Forelimb muscle (tissue), 1 donor: ENCODE measurements around the gene NDUFB11. TPM values are rescaled to one million over a fixed set of nuclear protein-coding genes. Genes with fewer than 3 reads are reported as not detected.

Experiments
- DNase-seq: peaks from one replicate; pipeline ENCODE4 v3.0.0-alpha.2; 2013; ENCODE audit warnings: low read depth
- polyA plus RNA-seq: library from polyadenylated mRNA; unstranded; fragments of 120-200 nt; gene quantifications from one replicate; pipeline ENCODE4 v1.2.1, GENCODE V29; 2013; ENCODE audit not compliant: insufficient read length

Gene NDUFB11
- polyA plus RNA-seq, 1 donor = 95.9 TPM

DNA sequence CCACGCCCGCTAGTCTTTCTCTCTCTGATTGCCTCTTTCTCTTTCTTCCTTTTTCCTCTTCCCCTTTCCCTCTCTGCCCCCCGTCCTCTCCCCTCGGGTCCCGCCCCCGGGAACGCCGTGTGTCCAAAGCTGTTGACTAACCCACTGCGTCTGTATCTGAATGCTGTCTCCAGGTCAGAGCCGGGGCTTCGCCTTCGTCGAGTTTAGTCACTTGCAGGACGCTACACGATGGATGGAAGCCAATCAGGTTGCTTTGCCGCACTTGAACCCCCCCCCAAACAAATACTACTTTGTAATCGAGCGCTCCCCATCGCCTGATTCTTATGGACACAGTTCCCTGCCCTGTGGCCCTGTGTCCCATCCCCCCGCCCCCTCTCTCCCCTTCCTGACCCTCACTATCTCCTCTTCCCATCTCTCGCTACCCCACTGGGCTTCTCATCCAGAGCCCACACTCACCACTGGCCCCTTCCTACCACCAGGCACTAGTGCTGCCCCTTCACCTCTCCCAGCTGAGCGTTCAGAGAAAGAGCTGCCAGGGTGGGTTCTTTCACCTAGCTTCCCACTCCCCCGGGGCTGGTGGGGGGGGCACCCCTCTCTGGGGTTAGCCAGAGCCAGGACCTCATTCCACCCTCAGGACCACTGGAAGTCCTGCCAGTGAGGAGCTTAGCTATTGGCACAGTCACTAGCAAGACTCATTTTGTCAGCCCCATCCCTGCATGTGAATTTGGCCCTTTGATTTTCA lies 30.5 kb upstream of the NDUFB11 start:
- no peak for DNase-seq

DNA sequence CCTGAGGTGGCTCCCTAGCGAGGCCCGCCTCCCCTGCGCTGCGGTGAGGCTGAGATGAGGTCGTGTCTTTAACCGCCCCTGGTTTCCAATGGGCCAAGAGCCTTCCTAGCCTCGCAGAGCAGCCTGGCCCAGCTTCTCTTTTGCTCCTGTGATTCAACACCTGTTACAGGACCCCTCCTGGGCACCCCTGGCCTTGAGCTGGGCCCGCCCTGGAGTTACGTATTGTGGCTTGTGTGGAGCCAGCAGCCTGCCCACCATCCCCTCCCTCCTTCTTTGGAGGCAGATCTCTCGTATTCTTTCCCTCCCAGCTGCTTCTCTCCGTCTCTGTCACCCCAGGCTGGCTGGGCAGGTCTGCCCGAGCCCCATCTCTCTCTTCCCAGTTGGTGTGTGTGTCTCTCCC lies 29.9 kb upstream of the NDUFB11 start:
- no peak for DNase-seq

DNA sequence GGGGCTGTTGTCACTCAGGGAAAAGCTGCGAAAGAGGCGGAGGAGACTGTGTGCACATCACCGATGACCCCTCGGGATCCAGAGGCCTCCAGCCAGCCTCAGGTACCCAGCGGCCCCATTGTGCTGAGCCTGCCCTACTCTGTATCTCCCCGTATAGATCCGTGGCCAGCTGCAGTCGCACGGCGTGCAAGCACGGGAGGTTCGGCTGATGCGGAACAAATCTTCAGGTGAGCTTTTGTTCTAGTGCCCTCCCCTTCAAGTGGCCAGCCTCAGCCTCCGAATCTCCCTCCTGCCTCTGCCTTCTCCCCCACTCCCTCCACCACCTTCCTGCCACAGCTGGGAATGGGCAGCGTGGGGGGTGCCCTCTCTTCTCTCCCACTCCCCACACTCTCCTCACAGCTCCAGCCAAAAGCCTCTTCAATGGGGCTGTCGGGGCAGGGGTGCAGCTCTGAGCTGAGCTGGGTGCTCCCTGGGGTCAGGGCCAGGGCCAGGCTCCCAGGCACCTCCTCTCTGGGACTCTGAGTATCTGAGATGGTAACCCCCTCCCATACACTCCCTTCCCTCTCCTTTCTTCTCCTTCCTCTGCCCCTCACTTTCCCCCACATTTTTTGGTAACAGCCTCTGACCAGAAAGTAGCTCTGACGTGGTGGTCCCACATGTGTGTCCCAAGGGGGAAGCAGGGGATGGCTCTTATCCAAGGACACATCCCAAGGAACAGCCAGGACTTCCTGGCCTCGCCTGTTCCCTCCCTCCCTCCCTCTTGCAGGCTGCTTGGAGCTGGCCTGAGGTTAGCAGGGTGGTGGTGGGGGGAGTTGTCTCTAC lies 28.7 kb upstream of the NDUFB11 start:
- no peak for DNase-seq

DNA sequence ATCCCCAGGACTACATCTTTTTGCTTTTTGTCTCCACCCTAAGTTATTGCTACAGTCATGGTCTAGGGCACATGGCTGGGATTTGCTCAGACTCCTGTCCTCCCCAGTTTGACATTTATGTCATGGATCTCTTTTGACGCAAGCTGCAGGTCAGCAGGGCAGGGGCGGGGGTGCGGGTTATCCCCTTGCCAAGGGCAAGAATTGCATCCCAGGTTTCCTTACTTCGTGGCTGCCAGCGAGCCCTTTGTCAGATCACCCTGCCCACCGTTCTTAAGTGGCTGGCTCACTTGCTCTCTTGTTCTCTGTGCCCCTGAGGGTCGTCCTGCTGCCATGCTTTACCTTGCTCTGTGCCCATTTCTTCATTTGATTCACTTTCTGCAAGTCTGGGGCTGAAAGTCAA lies 28.0 kb upstream of the NDUFB11 start:
- DNase-seq = no peak

DNA sequence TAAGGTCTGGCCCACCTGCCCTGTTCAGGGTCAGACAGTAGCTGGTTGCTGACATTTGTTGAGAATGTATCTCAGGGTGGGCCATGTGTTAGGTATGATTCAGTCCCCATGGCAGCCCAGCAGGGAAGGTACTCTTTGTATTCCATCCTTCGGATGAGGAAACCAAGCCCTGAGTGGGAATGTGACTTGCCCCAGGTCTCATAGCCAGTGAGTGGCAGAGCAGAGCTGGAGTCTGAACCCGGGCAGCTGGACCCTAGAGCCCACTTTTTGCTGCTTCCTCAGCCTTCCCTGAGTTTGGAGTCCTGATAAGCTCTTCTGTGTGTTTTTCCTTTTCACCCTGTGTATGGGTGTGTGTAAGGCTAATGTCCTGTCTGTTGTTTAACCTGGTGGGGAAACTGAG lies 27.5 kb upstream of the NDUFB11 start:
- DNase-seq = no peak

DNA sequence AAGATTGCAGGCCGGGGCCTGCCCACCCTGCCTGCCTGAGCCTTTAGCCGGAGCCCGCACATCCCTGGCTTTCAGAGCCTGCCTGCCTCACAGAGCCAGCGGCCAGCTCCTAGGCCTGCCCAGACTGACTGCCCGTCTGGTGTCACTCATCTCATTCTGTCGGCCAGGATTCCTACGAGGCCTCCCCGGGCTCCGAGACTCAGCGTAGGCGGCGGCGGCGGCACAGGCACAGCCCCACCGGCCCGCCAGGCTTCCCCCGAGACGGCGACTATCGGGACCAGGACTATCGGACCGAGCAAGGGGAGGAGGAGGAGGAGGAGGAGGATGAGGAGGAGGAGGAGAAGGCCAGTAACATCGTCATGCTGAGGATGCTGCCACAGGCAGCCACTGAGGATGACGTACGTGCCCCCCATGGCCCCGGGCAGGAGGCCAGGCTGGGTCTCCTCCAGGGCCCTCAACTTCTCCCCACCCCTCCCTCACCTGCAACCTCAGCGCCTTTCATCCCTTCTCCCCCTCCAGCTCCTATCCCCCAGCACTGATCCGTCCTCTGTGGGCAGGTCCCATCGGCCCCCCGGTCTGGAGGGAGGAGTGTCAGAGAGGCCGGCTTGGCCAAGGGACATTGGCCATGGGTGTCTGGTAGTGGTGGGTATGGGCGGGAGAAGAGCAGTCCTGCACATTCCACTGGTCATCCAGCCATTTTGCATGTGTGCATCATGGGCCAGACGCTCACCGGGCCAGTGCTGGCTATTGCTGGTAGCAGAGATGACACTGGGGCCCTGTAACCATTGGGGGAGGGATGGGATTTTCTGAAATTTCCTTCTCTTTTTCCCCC lies 26.6 kb upstream of the NDUFB11 start:
- no peak for DNase-seq

DNA sequence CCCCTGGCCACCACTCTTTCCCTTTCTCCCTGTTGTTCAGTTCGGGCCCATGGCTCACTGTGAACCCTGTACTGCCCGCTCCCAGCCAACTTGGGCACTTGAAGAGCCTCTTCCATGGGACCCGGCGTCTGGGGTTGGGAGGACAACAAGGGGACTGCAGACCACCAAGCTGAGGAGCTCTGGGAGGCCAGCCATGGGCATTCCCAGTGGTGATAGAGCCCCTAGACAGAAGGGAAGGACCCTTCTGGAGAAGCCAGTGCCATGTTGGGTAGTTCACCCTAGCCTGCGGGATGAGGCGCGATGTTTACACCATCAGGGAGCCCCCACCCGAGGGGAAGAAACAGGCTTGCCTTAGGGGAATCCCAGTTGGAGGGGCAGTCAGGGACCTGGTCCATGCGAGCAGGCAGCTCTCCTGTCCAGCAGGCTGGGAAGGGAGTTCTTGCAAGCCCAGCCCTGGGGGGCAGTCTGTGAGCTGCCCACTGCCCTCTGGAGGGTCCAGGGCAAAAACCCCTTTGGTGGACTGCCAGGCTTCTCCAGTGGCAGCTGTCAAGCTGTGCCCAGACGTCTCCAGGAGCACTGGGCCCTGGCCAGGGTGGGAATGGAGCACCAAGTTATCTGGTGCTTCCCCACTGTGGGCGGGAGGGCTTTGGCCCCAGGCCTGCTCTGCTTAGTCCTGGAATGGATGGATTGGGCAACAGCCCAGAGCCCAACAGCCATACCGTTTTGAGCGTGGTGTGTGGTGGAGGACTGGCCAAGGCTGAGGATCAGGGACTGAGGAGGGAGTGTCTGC lies 25.4 kb upstream of the NDUFB11 start:
- DNase-seq = no peak

DNA sequence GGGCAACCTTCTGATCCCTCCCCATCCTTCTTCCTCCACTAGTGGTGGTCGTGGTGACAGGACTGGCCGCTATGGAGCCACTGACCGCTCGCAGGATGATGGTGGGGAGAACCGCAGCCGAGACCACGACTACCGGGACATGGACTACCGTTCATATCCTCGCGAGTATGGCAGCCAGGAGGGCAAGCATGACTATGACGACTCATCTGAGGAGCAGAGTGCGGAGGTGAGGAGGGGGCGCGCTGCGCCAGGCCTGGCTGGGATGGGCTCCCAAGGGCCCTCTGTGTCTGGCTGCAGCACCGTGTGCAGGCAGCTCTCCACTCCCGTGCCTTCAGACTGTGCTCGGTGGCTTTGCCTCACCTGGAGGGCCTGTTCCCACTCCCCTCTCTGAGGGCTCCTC lies 24.8 kb upstream of the NDUFB11 start:
- no peak for DNase-seq

DNA sequence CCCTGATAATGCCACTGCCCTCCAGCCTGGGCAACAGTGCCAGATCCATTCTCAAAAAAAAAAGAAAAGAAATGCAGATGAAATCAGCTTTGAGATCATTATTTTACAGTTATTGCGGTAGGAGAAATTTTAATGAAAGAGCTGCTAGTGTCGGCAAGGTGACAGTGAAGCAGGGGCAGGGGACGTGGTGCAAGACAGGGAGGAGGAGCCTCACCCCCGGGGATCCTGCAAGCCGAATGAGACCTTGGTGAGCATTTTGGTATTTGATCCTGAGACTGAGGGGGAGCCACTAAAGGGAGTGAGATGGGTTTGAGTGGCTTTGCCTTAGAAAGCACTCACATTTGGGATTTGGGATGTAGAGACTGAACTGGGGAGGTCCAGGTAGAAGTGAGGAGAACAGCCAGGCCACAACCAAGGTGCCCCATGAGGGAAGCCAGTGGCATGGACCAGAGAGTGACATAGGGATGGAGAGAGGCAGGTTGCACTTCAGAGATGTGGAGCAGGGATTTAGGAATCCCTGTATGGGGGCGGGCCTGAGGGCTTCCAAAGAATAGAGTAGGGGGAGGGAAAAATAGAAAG lies 24.1 kb upstream of the NDUFB11 start:
- DNase-seq = no peak

DNA sequence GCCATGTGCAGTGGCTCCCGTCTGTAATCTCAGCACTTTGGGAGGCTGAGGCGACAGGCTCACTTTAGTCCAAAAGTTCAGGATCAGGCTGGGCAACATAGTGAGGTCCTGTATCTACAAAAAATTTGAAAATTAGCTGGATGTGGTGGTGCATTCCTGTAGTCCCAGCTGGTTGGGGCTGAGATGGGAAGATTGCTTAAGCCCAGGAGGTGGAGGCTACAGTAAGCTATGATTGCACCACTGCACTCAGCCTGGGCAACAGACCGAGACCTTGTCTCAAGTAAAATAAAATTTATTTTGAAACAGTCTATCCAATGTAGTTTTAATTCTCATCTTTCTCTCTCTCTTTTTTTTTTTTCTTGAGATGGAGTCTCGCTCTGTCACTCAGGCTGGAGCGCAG lies 21.6 kb upstream of the NDUFB11 start:
- no peak for DNase-seq

DNA sequence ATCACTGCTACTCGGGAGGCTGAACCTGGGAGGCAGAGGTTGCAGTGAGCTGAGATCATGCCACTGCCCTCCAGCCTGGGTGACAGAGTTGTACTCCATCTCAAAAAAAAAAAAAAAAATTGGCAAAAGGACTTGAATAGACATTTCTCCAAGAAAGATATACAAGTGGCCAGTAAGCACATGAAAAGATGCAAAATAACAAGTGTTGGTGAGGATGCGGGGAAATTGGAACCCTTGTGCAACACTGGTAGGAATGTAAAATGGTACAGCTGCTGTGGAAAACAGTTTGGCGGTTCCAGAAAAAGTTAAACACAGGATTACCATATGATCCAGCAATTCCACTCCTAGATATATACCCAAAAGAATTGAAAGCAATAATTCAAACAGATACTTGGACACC lies 19.9 kb upstream of the NDUFB11 start:
- DNase-seq = no peak

DNA sequence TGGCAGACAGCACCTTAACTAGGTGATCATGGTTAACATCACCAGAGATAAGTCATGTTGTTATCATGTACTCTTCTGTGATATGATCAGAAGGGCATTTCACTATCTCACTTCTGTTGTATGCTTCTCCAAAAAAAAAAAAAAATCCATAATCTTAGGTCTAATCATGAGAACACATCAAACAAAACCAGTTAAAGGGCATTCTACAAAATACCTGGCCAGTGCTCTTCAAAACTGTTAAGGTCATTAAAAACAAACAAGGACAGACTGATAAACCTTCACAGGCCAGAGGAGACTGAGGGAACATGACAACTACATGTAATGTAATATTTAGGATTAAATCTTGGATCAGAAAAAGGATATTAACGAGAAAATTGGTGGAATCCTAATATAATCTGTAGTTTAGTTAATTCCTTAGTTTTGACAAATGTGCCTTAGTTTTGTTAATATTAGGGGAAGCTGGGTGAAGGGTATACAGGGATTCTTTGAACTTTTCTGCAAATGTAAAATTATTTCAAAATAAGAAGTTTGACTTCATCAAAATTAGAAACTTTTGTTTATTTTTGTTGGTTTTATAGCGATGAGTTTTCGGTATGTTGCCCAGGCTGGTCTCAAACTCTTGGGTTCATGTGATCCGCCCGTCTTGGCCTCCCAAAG lies 18.6 kb upstream of the NDUFB11 start:
- no peak for DNase-seq

DNA sequence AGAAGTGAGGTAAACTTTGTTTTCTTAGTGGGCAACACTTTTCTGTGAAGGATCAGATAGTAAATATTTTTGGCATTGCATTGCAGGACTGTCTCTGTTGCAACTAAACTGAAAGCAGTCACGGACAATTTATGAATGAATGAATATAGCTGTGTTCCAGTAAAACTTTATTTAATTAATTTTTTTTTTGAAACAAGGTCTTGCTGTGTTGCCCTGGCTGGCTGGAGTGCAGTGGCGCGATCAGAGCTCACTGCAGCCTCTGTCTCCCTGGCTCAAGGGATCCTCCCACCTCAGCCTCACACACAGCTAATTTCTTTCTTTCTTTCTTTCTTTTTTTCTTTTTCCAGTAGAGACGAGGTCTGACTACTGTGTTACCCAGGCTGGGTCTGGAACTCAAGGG lies 16.3 kb upstream of the NDUFB11 start:
- DNase-seq = no peak

DNA sequence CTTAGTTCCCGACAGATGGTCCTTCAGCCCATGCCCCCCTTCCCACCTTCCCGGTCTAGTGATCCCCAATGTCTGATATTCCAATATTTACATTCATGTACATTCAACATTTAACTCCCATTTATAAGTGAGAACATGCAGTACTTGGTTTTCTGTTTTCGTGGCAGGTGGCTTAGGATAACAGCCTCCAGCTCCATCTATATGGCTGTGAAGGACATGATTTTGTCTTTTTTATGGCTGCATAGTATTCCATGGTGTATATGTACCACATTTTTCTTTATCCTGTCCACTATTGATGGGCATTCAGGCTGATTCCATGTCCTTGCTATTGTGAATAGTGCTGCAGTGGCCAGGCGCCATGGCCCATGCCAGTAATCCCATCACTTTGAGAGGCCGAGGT lies 14.3 kb upstream of the NDUFB11 start:
- DNase-seq = no peak

DNA sequence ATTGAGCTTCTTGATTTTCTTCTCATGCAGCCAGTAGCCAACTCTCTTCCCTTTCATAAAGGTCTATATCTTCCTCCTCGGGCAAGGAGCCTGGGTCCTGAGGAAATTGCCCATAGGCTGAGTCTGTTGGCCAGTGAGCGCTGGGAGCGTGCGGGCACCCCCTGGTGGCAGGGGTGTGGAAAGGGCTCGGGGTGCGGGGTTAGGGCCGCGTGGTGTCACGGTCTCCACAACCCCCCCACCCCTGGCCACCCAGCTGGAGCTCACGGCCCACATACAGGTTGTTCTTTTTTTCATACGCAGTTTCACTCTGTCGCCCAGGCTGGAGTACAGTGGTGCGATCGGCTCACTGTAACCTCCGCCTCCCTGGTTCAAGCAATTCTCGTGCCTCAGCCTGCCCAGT lies 13.6 kb upstream of the NDUFB11 start:
- no peak for DNase-seq

DNA sequence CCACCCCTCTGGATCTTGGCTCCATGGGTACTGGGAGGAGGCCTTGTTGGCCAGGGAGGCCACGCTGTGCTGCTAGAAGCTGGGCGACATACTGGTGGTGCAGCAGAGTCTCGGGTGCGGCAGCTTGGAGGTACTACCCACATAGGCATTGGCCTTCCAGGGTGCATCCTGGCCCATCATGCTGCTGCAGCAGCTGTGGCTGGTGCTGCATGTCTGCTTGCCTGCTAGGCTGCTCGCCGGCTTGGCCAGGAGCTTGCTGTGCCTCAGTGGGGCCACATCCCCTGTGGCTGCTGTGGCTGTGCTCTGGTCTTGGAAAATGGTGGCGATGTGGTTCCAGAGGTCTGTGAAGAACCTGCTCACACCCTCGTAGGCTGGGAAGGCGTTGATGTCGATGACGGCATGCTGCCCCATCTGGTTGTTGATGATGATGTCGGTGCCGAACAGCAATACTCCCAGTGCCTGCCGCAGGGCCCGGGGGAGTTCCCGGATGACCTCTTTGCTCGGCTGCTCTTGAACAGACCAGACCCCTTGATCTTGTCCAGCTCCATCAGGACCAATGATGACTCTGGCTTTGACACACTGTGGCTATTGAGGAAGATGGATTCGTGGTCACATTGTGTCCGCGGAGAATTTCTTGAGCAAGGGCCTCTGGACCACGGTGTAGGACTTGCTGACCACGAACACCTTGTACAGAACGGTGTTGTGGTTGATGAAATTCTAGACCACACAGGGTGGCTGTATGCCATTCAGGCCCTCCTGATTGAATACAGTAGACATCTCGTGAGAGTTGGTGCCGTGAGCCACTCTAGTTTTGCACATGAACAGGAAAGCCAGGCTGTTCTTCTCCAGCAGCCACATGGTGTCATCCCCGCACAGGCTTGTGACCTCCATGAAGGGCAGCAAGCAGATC lies 12.4 kb upstream of the NDUFB11 start:
- DNase-seq = no peak

DNA sequence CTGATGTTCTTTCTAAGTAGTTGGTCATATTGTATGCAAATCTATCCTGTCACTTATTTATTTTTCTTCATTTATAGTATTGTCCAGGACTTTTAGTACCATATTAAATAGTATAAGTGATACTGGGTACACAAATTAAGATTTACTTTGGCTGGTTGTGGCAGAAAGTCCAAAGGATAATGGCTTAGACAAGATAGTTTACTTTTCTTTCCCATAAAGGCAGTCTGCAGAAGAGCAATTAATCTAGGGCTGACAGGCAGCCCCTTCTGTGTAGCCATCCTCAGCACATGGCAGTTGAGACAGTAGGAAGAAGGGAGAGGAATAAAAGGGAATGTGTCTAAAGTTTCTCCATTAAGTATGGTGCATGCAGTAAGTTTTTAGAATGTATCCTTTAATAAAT lies 6.9 kb upstream of the NDUFB11 start:
- DNase-seq = no peak

DNA sequence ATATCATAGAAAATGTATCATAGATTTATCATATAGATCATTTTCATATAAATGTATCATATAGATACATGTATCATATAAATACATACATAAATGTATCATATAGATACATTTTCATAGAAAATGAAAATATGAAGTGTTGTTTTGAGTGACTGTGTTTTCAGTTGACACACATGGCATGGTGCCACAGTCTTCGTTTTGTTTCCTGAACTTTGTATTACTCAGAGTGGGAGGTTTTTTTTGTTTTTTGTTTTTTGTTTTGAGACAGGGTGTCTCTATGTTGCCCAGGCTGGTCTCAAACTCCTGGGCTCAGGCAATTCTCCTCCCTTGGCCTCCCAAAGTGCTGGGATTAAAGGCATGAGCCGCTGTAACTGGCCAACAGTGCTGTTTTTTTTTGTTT lies 4.4 kb upstream of the NDUFB11 start:
- DNase-seq = no peak
